Stimulated activated CD8-positive, alpha-beta memory T cell treated with anti-CD3 and anti-CD28 coated beads, Interleukin-15, amount 100 ng/mL, for 48 hours (primary cell): ENCODE data around the gene TXNRD2.
"Not testable (repeated sequence)": the region's sequence is repeated elsewhere in the genome, so short reads cannot be mapped to it uniquely, and the experiment has no call there.

ENCODE experiments used
- DNase-seq, 2 donors: peaks; one replicate each; pipeline ENCODE4 v3.0.0-alpha.2; 2020; ENCODE audit warnings: low read depth in 2 of 2

TXNRD2 gene

DNA sequence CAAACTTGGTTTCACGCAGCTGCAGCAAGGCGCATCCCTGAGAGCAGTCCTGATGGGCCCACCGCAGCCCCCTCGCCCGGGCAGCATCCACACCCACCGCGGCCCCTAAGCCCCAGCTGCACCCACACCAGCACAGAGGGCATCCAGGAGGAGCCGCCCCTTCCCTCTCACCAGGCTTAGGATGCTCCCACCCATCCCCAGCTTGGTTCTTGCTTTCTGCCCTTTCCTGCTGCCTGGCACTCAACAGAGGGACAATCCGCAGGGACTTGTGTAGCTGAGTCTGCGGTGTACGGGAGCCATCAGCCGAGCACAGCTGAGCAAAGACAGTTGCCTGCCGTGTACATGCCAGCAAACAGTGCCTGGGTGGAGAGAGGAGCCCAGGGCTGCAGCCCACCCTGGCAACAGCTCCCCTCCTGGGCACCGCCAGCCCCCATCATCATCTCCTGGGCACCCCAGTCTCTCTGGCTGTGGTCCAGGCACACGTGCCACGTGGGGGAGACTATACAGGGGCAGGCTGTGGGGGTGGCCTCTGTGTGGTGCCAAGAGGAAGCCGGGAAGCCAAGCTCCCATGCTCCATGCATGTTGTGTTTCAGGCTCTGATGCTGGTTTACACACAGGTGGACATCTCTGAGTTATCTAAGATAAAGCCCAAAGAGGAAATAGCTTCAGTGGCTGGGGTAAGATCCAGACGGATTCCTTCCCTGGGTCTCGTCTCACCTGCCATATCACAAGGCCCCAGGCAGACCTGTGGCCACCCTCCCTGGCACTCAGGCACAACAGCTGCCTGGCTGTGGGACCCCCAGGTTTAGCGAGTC is 50.9 kb downstream of the TXNRD2 start:
- DNase-seq = no peak

DNA sequence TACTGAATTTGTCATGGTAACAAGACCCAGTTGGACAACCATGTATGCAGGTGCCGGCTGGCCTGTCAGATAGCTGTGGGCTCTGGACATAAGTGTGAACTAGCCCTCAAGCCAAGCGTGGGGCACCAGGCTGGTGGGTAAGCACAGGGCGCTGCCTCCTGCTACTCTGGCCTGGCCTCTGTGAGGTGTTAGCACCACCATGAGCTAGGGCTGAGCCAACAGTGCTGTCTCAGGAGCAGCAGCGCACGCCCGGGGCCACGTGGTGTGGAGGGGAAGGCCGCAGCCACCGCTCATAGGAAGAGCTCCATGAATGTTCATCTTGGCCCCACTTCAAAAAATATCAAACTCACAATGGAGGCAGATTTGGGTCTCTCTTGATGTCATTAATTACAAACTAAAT is 51.7 kb downstream of the TXNRD2 start:
- DNase-seq = no peak

DNA sequence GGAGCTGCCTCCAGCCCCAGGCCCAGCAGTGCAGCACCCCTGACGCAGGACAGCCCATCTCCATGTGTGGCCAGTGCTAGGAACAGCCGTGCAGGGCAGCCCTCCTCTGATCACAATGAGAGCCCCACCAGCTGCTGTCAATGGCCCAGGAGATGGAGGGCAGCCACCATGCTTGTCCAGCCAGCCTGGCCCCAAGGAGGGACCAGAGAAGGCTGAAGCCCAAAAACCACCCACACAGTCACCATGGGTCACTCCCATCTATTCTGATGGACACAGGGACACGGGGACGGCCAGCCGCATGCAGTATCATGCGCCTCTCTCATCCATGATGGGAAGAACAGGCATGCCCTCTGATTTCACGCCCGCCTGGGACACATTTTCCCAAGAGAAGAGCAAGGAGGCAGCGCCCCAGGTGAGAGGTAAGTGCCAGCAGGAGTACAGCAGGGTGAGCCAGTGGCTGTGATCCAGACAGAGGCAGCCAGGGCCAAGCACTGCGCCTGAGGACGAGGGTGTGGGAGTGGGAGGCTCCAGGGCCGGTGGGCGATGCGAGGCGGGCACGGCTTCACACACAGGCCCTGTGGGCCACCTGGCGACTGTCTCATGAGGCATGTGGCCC is 53.4 kb downstream of the TXNRD2 start:
- no peak for DNase-seq

DNA sequence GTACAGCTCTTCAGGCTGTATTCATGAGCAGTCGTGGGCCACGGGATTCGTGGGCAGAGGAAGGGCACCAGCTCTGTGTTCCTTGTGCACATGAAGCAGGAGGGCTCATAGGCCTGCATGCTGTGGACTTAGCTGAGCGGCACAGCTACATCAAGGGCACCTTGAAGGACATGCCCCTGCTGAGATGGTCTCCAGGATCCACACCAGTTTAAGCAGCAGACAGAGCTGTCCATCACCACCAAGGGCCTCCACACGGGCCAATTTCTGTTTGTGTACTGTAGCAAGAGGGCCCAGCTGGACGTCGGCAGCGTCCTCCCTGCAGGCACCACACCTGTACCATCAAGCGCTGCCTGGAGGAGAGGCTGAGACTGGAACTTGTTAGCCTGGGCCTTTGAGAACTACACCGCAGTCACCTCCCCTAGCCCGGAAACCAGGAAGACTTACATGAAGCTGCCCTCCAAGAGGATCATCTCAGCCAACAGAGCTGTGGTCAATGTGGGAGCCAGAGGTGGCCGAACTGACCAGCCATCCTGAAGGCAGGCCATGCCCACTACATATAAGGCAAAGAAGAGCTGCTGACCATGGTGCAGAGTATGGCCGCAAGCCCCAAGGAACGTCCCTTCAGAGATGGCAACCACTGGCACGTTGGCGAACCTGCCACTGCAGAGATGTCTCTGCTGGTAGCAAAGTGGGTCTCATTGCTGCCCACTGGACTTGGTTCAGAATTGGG is 54.2 kb downstream of the TXNRD2 start:
- DNase-seq = no peak

DNA sequence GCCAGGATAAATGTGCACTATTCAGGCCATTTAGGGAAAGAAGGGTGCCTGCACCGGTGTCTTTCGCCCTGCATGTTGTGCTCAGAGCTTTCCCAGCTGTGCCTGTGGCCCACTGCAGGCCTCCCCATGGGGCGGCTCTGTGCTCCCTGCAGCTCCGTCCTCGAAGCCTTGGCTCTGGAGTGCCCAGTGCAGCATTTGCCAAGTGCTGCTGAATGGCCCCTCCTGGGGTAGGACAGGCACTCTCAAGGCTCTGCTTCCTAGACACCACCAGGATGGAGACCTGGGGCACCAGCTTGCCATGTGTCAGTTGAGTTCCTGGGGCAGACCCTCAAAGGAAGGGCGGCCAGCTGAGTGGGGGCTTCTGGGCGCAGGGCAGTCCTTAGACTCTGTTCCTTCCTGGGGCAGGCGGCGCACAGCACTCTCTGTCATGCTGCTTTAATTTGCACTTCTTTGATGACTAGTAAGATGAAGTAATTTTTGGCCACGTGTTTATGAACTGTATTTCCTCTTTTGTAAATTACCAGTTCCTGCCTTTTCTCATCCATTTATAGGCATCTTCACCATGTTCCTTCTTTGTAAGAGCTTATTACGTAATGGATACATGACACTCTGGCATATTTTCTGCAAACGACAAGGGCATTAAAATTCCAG is 54.9 kb downstream of the TXNRD2 start:
- no peak for DNase-seq

DNA sequence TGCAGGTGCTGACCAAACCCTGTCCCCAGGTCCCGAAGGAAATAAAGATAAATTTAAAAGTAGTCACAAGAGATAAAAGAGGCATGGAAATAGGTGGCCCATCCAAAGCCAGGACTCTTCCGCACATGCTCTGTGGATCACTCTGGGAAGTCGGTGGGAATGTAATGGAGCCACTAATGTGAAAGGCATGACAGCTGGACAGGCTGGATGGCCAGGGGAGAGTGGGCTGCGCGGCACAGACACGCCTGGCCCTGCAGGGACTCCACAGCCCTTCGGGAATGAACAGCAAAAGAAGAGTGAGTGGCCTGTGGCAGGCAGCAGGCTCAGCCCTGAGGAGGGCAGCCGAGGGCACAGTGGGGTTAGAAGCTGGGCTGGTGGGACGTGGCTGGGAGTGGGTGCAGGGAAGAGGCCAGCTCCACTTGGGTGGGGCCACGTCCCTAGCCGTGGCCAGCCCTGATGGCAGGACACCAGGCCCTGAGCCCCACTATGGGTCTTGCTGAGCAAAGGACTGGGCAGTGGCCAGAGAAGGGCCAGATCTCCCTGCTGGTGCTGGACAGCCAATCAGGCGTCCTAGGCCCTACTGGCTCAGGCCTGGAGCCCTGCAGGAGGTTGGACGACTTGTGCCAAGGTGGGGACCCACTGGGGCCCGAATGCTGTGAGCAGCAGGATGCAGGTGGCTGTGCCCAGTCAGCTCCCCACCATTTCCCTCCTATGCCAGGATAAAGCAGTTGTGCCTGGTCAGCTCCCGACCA is 55.6 kb downstream of the TXNRD2 start:
- no peak for DNase-seq

DNA sequence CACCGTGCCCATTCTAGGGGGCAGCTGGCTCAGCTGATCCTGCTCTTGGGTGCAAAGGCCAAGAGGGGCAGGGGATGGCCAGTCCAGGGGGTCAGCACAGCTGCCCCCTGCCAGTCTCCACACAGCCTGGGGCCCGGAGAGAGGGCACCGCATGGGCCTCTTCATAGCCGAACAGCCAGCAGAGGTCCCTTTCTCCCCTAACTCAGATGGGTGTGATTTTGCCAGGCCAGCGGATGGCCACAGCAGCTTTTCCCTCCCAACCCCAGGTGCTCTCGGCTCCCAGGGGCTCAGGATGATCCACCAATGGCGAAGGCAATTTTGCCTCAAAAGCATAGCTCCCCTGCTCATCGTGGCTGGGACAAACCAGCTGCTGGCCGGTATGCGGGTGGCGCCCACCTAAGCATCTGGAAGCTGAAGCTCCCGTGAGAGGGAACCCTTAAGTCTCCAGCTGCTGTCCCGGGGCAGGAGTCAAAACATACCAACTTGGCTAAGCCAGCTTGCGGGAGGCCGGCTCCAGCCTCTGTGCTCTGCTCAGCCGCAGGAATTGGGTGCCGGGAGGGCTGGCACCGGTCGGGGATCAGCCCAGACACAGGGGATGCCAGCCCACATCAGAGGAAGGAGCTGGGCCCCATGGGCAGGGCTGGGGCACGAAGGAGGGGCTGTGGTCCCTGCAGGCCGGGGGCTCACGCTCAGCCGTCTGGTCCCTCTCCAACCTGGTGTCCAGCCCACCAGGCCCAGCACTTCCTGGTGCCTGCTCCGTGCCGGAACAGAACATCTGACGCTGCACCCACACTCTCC is 56.5 kb downstream of the TXNRD2 start:
- no peak for DNase-seq

DNA sequence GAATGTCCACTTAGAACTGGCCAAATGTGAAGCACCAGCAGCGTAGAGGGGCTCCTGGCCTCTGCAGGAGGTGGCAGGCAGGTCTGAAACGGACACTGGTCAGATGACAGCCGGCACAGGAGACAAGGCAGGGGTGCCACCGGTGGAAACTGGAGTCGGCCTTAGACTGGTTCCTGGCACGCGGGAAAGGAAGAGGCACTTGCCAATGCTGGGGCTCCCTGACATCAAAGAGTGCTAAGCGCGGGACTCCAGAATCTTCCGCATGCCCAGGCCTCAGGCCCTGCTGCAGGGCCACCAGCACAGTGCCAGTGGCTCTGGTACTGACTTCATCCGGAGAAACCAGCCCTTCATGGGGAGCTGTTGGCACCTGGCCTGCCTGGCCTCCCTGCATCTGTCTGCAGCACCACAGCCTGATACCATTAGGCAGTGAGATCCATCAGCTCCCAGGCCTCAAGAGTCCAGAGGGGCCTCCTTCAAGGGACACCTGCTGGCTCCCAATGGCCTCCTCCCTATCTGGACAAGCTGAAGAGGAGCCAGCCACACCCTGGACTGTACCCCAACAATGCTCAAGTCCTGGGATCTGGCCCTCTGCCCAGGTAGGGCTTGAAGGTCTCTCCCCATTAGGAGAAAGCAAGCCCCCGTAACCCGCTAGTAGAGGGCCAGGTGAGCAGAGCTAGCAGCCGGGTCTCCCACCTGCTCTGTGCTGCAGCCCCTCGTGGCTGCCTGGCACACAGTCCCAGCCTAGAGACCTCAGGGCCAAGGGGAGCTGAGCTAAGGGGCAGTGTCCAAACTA is 57.3 kb downstream of the TXNRD2 start:
- DNase-seq = no peak

DNA sequence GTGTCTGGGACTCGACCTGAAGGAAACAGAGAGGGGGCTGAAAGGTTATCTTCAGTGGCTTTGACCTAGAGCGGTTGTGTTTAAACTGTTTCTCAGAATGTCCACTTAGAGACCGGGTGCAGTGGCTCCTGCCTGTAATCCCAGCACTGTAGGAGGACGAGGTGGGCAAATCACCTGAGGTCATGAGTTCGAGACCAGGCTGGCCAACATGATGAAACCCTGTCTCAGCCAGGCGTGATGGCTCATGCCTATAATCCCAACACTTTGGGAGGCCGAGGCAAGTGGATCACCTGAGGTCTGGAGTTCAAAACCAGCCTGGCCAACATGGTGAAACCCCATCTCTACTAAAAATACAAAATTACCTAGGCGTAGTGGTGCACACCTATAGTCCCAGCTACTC is 58.2 kb downstream of the TXNRD2 start:
- DNase-seq = not testable (repeated sequence)

DNA sequence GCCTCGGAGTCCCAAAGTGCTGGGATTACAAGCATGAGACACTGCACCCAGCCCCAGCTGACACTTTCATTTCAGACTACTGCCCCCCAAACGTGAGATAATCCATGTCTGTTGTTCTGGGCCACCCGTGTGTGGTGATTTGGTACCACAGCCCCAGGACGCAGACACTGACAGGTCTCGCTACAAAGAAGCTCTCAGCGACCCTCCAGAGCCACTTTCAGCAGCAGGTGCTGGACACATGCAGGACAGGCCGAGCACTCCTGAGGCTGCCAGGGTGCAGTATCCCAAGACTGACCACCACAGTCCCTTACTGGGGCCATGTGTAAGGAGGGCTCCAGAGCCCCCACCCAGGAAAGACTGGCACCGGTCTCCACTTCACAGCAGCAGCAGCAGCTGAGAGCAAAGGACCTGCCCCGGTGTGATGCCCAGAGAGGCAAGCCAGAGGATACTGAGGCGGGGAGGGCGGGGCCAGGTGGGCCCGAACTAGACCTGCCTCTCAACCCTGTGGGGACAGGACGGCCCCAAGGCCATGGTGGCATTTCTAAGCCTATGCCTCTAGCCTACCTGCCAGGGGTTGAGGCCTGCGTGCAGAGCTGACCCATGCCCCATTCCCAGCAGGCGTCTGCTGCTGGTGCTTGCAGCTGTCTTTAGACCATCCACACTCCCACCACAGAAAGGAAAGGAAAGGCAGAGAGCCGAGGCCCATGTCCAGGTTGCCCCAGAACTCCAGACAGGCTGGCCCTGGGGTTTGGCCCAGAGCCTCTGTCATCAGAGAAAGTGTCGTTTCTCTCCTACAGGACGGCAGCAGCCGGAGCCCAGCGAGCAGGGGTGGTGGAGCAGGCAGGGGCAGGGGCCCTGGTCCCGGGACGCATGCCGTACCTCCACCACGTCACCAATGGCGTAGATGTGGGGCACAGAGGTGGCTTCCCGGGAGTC is 58.9 kb downstream of the TXNRD2 start:
- no peak for DNase-seq

DNA sequence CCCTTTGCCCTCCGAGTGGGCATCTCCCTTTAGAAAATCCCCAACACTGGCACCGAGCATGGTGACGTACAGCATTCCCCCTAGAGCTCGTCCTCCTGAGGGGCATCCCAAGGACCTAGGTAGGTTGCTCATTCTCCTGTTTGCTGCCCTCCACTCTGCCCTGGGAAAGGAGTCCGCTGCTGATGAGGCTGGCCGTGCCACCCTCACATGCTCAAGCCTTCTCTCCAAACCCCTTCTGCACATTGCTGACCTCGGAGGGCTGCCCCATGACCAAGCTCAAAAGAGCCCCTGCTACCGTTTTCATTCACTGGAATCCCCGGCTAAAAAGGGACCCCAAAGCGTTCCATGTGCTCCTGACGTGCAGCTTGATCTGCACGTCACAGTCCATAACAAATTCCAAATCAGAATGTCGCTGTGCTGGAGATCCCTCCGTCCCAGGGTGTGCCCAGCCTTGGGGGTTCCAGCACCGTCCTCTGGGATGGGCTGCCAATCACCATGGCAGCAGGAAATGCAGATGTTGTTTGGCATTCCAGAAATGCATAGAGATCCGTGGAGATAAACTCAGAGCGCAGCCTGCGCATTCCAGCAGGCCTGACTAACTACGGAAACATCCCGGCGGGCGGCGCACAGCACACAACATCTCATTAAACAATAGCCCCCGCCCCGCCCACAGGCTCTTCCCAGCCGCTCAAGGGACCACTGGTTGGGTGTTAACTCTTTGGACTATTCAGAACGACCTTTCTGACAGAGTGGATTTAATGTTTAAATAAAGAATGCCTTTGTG is 60.6 kb downstream of the TXNRD2 start:
- no peak for DNase-seq

DNA sequence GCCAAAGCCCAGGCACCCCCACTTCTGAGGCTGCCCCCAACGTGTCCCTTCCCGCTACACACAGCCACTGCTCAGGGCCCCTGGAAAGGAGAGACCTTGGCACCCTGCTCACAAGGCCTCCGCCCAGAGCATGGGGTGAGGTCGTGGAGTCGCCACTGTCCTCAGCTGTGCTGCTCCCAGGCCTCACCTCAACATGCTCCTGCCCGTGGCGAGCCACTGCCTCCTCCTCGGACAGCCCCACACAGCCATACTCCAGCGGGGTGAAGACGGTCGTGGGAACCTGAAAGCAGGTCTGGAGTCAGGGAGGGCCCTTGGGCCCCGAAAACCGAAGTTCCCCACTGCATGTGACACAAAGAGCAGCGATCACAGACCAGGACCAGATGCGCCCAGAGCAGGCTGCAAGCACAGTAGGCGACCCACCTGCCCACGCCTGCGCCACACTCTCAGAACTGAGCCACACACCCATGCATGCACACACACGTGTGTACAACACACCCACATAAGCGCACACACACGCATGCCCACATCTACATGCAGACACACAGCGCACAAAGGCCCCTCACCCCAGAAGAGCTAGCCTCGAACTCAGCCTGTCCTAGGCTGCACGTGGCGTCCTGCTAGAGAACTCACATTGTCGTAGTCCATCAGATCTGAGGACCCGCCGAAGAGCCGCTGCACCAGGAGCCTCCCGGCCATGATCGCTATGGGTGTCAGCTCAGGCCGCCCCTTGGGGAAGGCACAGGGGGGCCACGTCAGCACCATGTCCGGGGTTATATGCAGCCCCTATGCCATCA is 61.4 kb downstream of the TXNRD2 start:
- no peak for DNase-seq

DNA sequence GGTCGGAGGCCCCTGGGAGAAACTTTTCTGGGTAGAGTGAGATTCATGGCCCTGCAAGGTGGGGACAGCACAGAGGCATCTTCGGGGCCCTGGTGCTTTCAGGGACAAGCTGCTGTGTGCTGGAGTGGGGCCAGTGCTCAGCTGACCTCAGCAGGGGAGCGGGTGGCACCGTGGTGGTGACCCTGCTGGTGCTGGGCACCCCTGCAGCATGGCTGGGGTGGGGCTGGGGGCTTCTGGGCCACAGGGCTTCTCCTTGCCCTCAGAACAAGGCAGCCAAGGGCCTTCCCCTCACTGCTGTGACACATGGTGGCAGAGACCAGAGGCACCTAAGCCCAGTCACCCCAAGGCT is 62.0 kb downstream of the TXNRD2 start:
- no peak for DNase-seq

DNA sequence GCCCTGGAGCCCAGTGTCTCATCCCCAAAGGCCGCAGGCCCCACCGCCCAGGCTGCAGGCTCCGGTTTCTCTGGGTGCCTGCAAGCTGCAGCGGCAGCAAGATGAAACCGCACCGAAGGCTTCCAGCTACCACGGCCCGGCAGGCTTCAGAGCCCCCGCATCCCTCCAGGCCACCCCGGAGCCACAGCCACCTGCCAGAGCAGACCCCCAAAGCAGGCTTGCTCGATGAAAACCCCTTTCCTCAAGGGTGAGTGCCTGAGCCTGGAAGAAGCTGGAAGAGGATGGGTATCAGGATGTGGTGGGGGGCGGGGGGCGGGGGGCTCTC is 62.4 kb downstream of the TXNRD2 start:
- no peak for DNase-seq

DNA sequence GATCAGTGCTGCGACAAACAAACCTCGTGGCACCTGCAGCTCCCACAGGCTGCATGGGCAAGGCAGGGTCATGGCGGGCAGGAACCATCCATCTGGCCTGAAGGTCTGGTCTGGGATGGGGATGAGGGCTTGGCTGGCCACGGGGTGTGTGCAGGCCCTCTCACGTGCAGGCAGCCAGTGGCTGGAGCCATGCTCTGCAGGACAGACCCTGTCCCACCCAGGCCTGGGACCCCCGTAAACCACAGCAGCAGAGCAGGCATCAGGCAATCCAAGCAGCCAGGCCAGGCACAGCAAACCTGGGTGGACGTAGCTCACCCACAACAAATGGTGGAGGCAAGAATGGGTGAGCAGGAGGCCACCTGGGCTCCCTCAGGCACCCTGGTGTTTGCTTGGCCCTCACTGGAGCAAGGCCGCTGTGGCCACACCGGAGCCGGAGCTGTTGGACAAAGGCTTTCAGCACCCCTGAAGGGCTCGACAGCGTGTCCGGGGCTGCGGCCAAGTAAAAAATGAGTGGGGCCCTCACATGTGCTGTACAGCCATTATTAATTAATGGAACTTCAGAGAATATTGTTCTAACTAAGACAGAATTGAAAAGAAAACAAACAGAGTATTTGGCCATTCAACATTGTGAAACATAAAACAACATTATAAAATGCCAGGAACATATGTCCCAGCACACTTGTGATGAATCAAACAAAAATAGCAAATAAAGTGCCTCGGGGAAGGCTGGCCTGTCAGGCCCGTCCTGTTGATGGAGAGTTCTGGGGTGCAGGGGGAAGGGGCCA is 63.0 kb downstream of the TXNRD2 start:
- no peak for DNase-seq

DNA sequence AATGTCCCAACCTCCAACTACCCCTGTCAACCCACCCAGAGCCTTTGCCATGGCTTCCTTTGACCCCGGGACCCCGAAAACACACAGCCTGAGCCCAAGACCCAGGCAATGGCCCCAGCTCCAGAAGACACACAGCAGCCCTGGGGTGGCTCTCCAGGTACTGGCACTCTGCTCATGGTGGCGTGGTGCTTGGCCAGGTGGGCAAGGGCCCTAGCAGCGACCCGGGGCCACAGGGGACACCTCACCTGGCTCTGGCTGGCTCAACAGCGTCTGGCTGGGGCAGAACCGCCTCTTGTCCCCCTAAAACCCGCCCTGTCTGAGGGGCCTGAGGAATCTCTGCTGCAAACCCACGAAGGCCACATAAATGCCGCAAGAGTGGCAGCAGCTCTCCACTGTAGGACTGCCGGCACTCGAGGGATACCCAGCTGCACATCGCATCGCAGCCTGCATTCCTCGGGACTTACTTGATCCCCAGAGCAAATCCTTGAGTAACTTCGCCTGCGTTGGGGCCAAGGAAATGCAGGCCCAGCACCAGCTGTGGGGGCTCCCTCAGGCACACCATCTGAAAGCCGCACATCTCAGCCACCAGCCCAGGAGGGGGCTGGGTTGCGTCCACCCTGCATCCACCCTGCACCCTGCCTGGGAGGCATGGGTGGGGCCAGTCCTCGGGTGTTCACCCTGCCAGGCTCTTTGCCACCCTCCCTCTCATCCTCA is 63.8 kb downstream of the TXNRD2 start:
- no peak for DNase-seq
